COLO668 (cell line): ENCODE measurements around the gene NR0B2.
A peak's percentile ranks its signal among the peaks of the same experiment; 100 is the strongest.
"Not testable (repeated sequence)": the region's sequence is repeated elsewhere in the genome, so short reads cannot be mapped to it uniquely, and the experiment has no call there.

Experiments used
- DNase-seq: peaks from one replicate; lab custom pipeline; 2025; ENCODE audit not compliant: unreplicated experiment; lab: John Stamatoyannopoulos, UW

The NR0B2 gene

GRCh38 chr1:26894263-26894662 is 19.5 kb downstream of the NR0B2 start:
- no peak for DNase-seq

GRCh38 chr1:26890467-26890796 is 23.3 kb downstream of the NR0B2 start:
- no peak for DNase-seq

- peak; percentile 94 for DNase-seq
Measured at GRCh38 chr1:26889551-26890466, 24.0 kb downstream of the NR0B2 start, which contains the start of gene GPN2. Gene GPN2, minus strand, starts transcription at chr1:26890283. Its CDS starts 187 bp downstream, at chr1:26890096.

GRCh38 chr1:26888231-26888630 is 25.5 kb downstream of the NR0B2 start:
- no peak for DNase-seq

GRCh38 chr1:26887125-26887524 is 26.6 kb downstream of the NR0B2 start:
- DNase-seq, result no peak

GRCh38 chr1:26882696-26883463 is 30.9 kb downstream of the NR0B2 start:
- no peak for DNase-seq

- not testable (repeated sequence) for DNase-seq
Measured at GRCh38 chr1:26881611-26882010, 32.2 kb downstream of the NR0B2 start.

- DNase-seq, result no peak
Measured at GRCh38 chr1:26879793-26880192, 34.0 kb downstream of the NR0B2 start.

GRCh38 chr1:26877326-26877725 is 36.4 kb downstream of the NR0B2 start:
- DNase-seq, result no peak

- DNase-seq, result no peak
Measured at GRCh38 chr1:26874896-26875295, 38.9 kb downstream of the NR0B2 start.

- DNase-seq, result not testable (repeated sequence)
Measured at GRCh38 chr1:26873097-26873496, 40.7 kb downstream of the NR0B2 start.

- peak; percentile 100 for DNase-seq
Measured at GRCh38 chr1:26864610-26865480, 48.9 kb downstream of the NR0B2 start.

GRCh38 chr1:26863685-26864077 is 50.1 kb downstream of the NR0B2 start:
- DNase-seq, result peak; percentile 66

- DNase-seq, result peak; percentile 98
Measured at GRCh38 chr1:26862781-26863684, 50.7 kb downstream of the NR0B2 start, which contains the start of gene SFN. Gene SFN, plus strand, starts transcription at chr1:26863149. Its CDS starts 64 bp downstream, at chr1:26863213.

GRCh38 chr1:26861889-26862378 is 51.8 kb downstream of the NR0B2 start:
- peak; percentile 44 for DNase-seq
